ENCODE results near the gene KCNC3. TPM values are rescaled to one million over a fixed set of nuclear protein-coding genes. Genes with fewer than 3 reads are reported as not detected.
A peak's percentile ranks its signal among the peaks of the same experiment; 100 is the strongest.

The KCNC3 gene
- total RNA-seq, 2 experiments from 2014 or later: 4.2 to 4.3 TPM

DNA sequence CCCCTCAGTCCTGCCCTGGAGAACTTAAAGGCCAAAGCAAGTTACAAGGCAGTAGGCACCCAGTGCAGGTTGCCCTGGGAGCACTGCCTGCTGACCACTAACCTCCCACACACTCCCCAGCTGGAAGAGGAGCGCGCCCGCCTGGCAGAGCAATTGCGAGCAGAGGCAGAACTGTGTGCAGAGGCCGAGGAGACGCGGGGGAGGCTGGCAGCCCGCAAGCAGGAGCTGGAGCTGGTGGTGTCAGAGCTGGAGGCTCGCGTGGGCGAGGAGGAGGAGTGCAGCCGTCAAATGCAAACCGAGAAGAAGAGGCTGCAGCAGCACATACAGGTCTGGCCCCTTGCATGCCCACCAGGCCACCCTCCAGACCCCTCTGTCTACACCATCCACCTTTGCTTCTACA lies 61.1 kb downstream of the KCNC3 start:
- DNase-seq: no peak
- Mint-ChIP-seq H3K27me3 (no peaks in the 10 kb centered on the region), H3K9me3 (no peaks in the 10 kb centered on the region), H3K4me1 (no peaks in the 10 kb centered on the region), H3K36me3 (ENCODE audit: low read depth) (no peaks in the 10 kb centered on the region), H3K27ac (no peak overlapping the region), H3K4me3 (no peak overlapping the region)
- POLR2A ChIA-PET: interaction anchor here (1.0 kb wide), 1 partner anchor 14 kb away, joined by 3 read pairs; no protein-coding TSS in a partner anchor
- CTCF ChIA-PET: interaction anchor here (0.5 kb wide), 1 partner anchor 10 kb away, joined by 5 read pairs; no protein-coding TSS in a partner anchor

DNA sequence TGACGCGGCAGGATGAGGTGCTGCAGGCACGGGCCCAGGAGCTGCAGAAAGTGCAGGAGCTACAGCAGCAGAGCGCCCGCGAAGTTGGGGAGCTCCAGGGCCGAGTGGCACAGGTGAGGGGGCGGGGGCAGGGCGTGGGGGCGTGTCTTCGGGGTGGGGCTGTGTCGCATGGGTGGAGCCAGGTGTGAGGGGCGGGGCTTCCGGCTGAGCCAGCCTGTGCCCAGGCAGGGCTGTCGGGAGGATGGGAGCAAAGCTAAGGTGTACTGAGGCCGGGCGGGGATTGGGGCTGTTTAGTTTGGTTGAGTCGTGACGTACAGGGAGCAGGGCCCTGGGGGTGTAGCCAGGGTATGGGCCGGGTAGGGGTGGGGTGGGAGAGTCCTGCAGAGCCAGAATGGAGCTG lies 62.3 kb downstream of the KCNC3 start:
- H3K27ac Mint-ChIP-seq: no peak overlapping the region
- H3K36me3 Mint-ChIP-seq (ENCODE audit: low read depth): no peaks in the 10 kb centered on the region
- H3K27me3 Mint-ChIP-seq: no peaks in the 10 kb centered on the region
- H3K4me3 Mint-ChIP-seq: no peak overlapping the region
- H3K4me1 Mint-ChIP-seq: no peaks in the 10 kb centered on the region
- ChIA-PET POLR2A (no interaction called here), CTCF (interaction anchor here (1.1 kb wide), 1 partner anchor 13 kb away, joined by 3 read pairs; no protein-coding TSS in a partner anchor)
- peak; percentile 18 for DNase-seq
- H3K9me3 Mint-ChIP-seq: no peaks in the 10 kb centered on the region

DNA sequence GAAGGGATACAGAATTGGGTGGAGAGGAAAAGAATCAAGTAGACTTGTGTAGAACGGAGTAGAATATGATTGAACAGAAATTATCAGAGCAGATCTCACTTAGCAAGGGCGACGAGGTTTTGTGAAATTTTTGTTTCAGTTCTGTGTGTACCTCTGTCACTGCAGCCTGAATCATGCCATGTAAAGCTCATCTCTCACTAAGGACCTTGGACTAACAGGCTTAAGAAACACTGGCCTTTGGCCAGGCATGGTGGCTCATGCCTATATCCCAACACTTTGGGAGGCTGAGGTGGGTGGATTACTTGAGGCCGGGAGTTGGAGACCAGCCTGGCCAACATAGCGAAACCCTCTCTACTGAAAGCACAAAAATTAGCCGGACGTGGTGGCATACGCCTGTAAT lies 63.1 kb downstream of the KCNC3 start:
- H3K27me3 Mint-ChIP-seq: no peaks in the 10 kb centered on the region
- ChIA-PET CTCF (interaction anchor here (1.1 kb wide), 1 partner anchor 12 kb away, joined by 3 read pairs; no protein-coding TSS in a partner anchor), POLR2A (no interaction called here)

DNA sequence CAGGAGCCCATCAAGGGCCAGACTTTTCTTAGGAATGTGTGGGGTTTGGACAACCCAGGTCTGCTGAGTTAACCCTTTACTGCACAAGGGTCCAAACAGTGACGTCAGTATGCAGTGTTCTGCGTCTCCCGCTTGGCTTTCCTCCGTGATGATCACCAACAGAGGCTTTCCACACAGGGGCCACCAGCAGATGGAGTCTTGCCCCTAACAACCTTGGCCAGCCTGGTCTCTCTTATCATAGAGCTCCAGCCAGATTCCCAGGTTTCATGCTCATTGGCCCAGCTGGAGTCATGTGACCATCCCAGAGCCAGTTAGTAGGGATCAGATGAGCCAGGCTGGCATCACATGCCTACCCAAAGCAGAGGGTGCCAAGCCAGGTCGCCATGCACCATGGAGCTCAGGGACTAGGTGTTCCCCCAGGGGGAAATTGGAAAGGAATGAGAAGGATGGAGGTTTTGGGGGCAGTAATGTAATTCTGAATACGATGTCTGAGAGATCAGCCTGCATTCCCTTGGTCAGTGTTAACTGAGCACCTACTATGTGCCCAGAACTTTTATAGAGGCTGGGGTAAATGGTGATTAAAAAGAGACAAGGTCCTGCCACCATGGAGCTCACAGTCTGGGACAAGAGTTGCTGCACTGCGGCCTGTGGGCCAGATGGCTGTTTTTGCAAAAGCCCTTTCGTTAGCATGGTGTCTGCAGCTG lies 64.5 kb downstream of the KCNC3 start:
- no peak overlapping the region for H3K27ac Mint-ChIP-seq

More for the DNA sequence above, 63.1 kb downstream of the KCNC3 start:
- no peaks in the 10 kb centered on the region for H3K4me1 Mint-ChIP-seq
- DNase-seq: no peak
- H3K4me3 Mint-ChIP-seq: no peak overlapping the region
- H3K27ac Mint-ChIP-seq: no peak overlapping the region
- no peaks in the 10 kb centered on the region for H3K36me3 Mint-ChIP-seq (ENCODE audit: low read depth)
- no peaks in the 10 kb centered on the region for H3K9me3 Mint-ChIP-seq

DNA sequence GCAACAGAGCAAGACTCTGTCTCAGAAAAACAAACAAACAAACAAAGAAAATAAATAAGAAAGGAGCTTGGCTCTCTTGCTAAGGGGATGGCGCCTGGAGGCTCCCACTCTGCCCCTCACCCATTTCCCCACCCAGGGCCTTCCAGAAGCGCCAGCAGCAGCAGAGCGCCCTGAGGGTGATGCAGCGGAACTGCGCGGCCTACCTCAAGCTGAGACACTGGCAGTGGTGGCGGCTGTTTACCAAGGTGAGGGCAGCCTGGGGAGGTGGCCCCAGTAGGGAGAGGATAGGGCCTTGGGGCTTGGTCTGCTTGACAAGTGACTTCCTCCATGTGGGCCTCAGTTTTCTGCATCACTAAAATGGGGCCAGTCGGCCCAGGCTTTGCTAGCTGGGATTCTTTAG lies 66.0 kb downstream of the KCNC3 start:
- no peak overlapping the region for H3K4me3 Mint-ChIP-seq
- H3K36me3 Mint-ChIP-seq (ENCODE audit: low read depth): no peaks in the 10 kb centered on the region
- no peak overlapping the region for H3K27ac Mint-ChIP-seq
- H3K4me1 Mint-ChIP-seq: no peaks in the 10 kb centered on the region
- no peaks in the 10 kb centered on the region for H3K27me3 Mint-ChIP-seq
- DNase-seq: no peak
- CTCF ChIA-PET: interaction anchor here (1.2 kb wide), 1 partner anchor 11 kb away, joined by 4 read pairs; no protein-coding TSS in a partner anchor
- H3K9me3 Mint-ChIP-seq: no peaks in the 10 kb centered on the region
- POLR2A ChIA-PET: no interaction called here

More for the DNA sequence above, 64.5 kb downstream of the KCNC3 start:
- Mint-ChIP-seq H3K27me3 (no peaks in the 10 kb centered on the region), H3K9me3 (no peaks in the 10 kb centered on the region), H3K4me1 (no peaks in the 10 kb centered on the region), H3K4me3 (no peak overlapping the region), H3K36me3 (ENCODE audit: low read depth) (no peaks in the 10 kb centered on the region)
- no peak for DNase-seq
- ChIA-PET POLR2A (no interaction called here), CTCF (interaction anchor here (0.6 to 1.2 kb wide), 2 partner anchors 12 to 331 kb away, joined by 3 to 4 read pairs; no protein-coding TSS in a partner anchor)

Other genes starting within 250 kb of the KCNC3 start
- not detected for gene IZUMO2, start 166.1 kb downstream of the KCNC3 start, total RNA-seq
- gene MYH14, start 125.8 kb downstream of the KCNC3 start, total RNA-seq: not detected
- 1 to 10 TPM; 3.2 to 3.9 TPM for gene NAPSA, start 36.3 kb upstream of the KCNC3 start, total RNA-seq
- gene NR1H2, start 47.1 kb upstream of the KCNC3 start, total RNA-seq: 10 to 100 TPM; 79.7 to 86.2 TPM
- gene POLD1, start 55.0 kb upstream of the KCNC3 start, total RNA-seq: 100 to 1,000 TPM; 117 to 119 TPM
- gene SPIB, start 89.6 kb upstream of the KCNC3 start, total RNA-seq: under 1 TPM in 1 of 2 experiments, not detected in 1; 0.18 TPM
- under 1 TPM; 0.28 to 0.33 TPM for gene MYBPC2, start 103.5 kb upstream of the KCNC3 start, total RNA-seq
- gene EMC10, start 147.1 kb upstream of the KCNC3 start, total RNA-seq: 10 to 100 TPM; 56.3 to 57.2 TPM
- under 1 TPM in 1 of 2 experiments, not detected in 1; 0.33 TPM for gene GARIN5A, start 147.5 kb upstream of the KCNC3 start, total RNA-seq
- gene JOSD2, start 181.8 kb upstream of the KCNC3 start, total RNA-seq: 10 to 100 TPM; 44.7 to 51.4 TPM
- not detected for gene ASPDH, start 184.5 kb upstream of the KCNC3 start, total RNA-seq
- not detected for gene LRRC4B, start 239.1 kb upstream of the KCNC3 start, total RNA-seq

Measured in activated CD4-positive, alpha-beta memory T cell treated with anti-CD3 and anti-CD28 coated beads, Interleukin-2, amount 10 ng/mL, durations not matched to agents 7 days and 5 days (primary cell).